Pons (tissue), 1 donor: ENCODE data around the gene CISD3.

Experiments
- DNase-seq: peaks from one replicate; pipeline ENCODE4 v3.0.0-alpha.2; 2016; ENCODE audit warnings: low spot score

Gene CISD3

GRCh38 chr17:38729886-38730525, at the start of gene CISD3:
Gene CISD3, plus strand, starts transcription at chr17:38730341. Its CDS starts 18 bp downstream, at chr17:38730359.
- DNase-seq = peak; percentile 68

DNA sequence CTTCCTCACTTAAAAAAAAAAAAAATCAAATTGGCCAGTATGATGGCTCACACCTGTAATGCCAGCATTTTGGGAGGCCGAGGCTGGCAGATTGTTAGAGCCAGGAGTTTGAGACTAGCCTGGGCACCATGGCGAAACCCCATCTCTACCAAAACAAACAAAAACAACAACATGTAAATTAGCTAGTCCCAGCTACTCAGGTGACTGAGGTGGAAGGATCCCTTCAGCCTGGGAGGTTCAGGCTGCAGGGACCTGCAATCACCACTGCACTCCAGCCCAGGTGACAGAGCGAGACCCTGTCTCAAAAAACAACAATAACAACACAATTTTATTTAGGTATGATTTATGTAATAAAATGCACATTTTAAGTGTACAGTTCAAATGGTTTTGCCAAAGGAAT, 49.0 kb upstream of the CISD3 start:
- DNase-seq = no peak

- peak; percentile 31 for DNase-seq
Observed at GRCh38 chr17:38685491-38685890, 44.6 kb upstream of the CISD3 start.

GRCh38 chr17:38687286-38687685, 42.9 kb upstream of the CISD3 start:
- no peak for DNase-seq

DNA sequence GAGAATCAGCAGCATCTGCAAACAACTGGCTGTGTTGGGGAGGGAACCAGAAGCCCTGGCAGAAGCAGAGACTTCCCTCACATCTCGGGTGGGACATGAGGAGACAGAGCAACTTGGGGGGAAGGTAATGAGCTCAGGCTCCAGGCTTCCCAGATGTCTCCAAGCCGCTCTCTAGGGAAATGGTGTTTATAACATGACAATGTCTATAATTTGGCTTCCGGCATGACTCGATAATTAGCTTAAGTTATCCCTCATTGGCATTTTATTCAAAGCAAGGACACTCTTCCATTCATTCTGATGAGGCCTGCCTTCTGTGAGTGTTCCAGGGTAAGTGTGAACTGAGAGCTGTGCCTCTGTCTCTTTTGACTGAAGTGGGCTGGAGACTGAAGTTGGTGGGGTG, 39.8 kb upstream of the CISD3 start:
- no peak for DNase-seq

GRCh38 chr17:38691154-38691553, 39.0 kb upstream of the CISD3 start:
- no peak for DNase-seq

GRCh38 chr17:38693700-38694329, 36.3 kb upstream of the CISD3 start:
- DNase-seq = peak; percentile 39

DNA sequence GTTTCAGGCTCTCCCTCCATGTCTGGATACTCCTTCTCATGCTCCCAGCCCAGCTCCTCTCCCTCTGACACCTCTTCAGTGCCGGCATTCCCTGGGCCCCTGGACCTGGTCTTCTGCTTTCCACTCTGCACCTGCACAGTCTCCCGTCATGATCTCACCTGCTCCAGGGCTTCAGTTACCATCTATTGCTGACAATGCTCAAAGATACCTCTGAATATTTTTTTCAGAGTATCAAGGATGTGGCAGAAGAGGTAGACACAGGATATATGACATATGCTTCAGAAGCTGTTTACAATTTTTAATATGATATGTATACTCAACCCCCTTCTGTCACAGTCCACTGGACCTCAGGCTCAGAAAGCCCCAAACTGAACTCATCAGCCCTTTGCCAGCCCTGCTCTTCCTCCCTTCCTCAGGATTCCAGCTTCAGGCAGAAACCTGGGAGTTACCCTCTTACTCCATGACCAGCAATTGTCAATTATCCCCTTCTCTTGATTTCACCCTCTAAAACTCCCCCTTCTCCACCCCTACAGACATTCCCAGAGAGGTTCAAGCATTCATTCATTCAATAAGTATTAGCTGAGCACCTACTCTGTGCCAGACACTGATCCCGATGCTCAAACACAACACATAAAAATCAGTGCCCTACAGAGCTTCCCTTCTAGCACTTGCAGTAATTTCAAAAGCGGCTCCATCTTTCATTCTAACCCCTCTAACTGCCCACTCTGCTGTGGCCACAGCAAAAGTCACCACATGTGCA, 32.9 kb upstream of the CISD3 start:
- no peak for DNase-seq

DNA sequence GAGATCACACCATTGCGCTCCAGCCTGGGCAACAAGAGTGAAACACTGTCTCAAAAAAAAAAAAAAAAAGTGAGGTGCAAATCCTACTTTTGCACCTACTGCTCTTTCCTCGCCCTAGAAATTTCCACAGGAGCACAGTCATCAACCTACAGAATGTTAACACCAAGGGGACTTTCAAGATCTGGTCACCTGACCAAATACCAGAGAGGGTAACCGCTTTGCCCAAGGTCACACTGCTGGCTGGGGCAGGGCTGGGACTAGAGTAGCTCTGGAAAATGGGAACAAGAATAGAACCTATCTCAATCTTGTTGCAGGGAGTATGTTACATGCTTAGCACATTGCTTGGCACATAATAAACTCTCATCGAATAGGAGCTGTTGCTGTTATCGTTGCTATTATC, 31.4 kb upstream of the CISD3 start:
- DNase-seq = no peak

- peak; percentile 48 for DNase-seq
Observed at GRCh38 chr17:38701504-38702165, 28.5 kb upstream of the CISD3 start.

DNA sequence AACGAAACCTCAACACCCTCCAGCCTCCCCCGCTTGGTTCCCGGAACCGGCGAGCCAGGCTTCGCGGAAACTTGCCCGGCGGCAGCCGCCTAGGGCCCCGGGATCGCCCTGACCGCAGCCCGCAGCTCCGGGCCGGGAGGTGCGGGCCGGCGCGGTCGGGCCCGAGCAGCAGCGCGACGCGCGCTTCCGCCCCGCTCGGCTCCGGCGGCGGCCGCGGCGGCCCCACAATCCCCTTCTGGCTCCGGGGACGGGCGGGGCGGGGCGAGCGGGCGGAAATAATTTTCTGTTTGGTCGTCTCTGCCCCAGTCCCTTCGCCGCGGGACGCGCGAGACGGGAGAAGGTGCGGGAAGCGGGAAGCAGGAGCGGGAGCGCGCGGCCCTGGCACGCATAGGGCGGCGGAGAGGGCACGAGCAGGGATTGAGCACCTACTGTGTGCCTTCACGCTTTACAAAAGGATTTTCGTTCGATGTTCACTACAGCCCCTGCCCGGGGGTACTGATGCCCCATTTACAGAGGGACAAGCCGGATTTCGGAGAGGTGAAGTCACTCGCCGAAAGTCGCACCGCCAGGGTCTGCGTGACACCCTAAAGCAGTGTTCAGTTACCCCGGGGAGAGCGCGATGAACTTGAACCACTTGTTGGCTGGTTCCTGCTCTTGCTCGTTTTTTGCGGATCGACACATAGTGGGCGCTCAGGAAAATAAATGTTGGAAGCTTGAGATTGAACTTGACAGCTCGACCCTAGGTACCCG, 27.8 kb upstream of the CISD3 start:
- DNase-seq = peak; percentile 63

GRCh38 chr17:38702916-38703741, 27.0 kb upstream of the CISD3 start:
- DNase-seq = no peak

DNA sequence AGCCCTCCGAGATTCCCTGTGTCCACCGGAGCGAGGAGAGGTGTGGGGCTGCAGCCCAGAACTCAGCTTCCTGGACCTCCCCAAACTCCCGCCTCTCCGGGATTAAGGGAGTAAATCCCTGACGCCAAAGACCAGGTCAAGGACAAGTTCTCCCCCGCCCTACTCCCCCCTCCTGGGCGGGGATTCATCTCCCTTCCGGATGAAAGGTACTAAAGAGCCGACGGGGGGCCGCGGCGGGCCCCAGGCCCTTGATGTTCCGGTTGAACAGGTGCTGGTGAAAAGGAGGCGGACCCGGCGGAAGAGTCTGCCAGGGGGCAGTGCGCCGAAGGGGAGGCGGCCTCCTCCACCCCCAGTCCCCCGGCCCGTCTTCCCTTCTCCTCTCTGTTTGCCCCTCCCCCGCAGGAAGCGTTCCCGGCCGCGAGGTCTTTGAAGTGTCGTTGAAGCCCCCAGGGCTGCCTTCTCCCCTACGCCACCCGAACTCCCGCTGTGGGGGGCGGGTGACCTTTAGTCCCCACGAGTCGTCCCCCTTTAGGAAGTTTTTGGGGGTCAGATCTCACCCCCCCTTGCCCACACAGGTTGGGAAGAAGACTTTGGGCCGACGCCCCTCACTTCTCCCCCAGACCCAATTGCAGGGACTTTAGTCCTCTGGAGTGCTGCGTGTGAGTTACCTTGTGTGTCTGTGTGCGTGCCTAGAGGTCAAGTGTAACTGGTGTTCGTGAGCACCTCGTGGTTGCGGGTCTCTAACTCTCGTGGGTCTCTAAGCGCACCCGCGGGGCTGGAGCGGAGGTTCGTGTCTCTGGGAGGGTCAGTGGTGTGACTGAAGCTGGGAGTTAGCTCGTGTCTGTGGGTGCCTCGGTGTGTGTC, 26.2 kb upstream of the CISD3 start:
- peak; percentile 37 for DNase-seq

- peak; percentile 71 for DNase-seq
Observed at GRCh38 chr17:38704606-38705522, 25.3 kb upstream of the CISD3 start, which contains the start of gene MLLT6. Gene MLLT6, plus strand, starts transcription at chr17:38705273. Its CDS starts 360 bp downstream, at chr17:38705633.

GRCh38 chr17:38705523-38705802, 24.7 kb upstream of the CISD3 start:
- DNase-seq = no peak

DNA sequence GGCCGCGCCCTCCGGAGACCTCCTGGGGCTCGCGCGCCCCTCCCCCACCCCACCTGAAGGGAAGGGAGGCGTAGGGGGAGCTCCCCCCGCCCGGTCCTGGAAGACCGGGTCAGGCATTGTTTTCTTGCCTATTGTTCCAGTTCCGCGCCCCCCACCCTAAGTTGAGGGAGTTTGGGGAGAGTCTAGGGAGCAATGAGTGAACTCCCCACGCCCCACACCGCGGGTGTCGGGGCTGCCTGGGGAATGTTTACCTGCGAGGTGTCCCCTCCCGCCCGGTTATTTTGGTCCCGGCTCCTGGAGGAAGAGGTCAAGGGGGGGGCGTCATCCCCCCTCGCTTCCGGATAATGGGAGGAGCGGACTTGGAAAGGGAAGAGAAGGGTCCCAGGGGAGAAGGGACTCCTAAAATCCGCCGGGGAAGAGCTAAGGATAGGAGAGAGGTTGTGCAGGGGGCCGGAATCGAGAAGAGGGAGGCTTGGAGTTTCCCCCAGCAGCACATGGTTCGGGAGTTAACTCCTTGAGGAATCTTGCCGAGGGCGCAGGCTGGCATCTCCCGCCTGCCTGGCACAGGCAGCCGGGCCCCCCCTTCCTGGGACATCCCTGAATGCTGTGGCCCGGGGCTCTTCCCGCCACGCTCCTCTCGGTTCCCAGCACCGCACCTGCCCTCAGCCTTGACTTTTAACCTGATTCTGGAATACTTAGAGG, 24.2 kb upstream of the CISD3 start:
- DNase-seq = peak; percentile 32

DNA sequence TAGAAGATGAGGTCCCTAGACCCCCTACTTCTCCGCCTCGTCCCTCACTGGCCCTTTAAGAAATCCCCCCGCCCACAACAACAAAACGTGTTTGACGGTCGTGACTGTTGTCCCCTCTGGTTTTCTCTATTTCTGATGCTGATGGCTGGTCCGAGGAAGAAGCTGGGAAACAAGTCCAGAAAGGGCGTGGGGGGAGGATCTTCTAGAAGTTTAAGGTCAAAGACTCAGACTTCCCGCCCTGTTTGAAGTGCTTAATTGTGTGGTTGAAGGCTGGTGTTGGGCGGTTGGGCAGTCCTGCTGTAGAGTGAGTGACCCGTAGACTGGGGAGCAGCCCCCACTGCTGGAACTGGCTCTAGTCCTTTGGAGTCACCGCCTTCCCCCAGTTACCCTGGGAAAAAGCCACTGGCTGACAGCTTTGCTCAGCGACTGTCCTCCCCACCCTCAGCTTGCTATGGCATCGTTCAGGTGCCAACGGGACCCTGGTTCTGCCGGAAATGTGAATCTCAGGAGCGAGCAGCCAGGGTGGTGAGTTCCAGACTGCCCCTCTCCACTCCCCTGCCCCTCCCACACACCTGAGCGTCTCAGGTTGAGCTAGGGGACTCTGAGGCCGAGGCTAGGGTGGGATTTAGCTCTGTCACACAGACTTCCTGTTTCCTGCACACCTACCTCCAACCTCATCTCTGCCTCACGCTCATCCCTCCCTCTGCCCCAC, 23.5 kb upstream of the CISD3 start:
- peak; percentile 40 for DNase-seq
